SHP77 treated with DMSO at 0.1 percent for 48 hours (cell line): ENCODE results near the gene ZNF175.
"Not testable (repeated sequence)": the region's sequence is repeated elsewhere in the genome, so short reads cannot be mapped to it uniquely, and the experiment has no call there.

Experiments
- DNase-seq: peaks from one replicate; lab custom pipeline; 2025; lab: John Stamatoyannopoulos, UW

ZNF175 gene

DNA sequence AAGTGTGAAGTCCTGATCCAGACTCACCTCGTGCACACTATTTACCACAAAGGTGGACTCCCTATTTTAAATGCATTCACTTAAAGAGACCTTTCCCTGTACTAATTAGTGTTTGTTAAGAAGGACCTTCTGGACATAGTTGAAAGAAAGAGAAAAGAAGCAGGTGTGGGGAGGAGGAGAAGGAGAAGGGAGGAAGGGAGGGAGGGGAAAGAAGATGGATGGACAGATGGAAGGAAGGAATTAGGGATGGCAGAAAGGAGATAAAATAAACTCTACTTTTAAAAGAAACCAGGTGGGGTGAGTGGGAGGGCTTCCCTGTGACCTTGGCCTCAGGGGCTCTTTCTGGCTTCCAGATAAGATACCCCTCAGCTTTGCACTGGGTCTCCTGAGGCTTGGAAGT lies 21.4 kb downstream of the ZNF175 start:
- DNase-seq, result no peak

GRCh38 chr19:51593138-51593890 lies 22.2 kb downstream of the ZNF175 start:
- DNase-seq, result no peak

DNA sequence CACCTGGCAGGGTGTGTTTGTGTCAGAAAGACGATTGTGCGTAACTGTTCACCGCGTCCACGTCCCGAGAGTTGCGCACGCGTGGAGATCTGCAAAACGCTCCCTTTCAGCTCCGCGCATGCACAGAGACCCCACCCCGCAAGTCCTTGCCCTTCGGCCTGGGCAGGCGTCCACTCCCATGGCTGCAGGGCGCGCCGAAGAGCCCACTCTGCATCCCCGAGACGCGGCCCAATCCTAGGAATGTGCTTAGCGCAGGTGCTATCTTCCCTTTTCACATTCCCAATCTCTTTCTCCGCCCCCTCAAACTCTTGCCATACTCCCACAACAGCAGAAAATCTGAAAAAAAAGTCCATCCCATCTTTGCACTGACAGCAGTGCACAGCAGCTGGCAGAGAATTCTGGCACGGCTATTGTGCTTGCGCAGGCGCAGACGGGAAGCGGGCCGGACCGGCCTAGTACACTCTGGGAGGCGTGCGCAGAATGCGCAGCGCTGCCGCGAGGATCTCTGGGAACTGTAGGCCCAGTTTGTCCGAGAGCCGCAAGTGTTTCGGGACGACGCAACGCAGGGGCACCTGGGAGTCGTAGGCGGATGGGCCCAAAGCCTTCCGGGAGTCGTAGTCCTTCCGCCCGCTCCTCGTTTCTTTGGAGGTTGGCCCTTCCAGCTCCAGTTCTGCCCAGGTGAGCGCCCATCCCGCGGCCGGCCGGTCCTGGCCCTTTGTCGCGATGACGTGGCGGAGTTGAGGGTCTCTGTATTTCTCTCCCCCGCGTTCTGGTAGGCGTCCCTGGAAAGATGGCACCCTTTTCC lies 23.1 kb downstream of the ZNF175 start:
- peak; percentile 90 for DNase-seq

DNA sequence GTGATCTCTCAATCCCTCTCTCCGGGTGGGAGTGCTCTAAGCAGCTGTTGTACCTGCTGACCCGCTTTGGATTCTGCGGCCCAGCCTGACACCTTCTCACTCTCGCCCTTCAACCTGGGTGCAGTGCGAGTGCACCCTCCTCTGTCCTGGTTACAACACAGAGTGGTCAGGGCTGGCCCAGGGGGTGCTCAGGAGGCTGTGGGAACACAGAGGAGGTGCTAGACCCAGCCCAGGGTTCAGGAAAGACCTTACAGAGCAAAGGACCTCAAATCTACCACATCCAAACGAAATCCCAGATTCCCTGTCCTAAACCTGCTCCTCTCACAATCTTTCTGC lies 23.7 kb downstream of the ZNF175 start:
- no peak for DNase-seq

- DNase-seq, result no peak
These were observed 24.4 kb downstream of the ZNF175 start for GRCh38 chr19:51595190-51596175.

DNA sequence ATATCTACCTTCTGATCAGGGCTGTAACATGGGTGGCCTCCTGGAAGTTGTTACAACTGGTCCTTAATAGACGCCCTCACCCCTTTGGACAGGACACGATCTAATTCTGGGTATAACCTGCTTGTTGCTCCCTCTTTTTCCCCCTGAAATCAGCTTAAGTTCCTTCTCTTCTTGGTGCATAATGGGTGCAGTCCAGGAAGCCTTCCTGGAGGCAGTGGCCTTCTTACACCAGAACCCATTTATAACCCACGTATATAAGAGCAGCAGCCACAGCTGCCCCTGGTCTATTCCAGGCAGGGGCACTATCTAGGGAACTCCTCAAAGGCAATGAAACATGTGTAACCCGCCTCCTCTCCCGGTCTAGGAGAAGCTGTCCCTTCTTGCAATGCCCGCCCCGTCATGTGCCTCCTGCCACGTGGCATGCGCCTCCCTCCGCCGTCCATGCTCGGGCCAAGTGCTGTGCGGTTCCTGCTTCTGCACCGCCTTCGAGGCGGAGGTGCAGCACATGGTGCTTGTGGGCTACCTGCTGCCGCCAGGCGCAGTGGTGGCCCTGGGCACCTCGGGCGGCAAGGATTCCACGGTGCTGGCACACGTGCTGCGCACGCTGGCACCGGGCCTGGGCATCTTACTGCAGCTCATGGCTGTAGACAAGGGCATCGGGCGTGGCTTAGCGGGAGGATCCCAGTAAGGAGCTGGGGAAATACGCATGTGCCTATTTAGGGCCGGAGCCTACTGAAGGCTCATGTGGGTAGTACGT lies 27.3 kb downstream of the ZNF175 start:
- no peak for DNase-seq

GRCh38 chr19:51599084-51599483 lies 28.0 kb downstream of the ZNF175 start:
- no peak for DNase-seq

DNA sequence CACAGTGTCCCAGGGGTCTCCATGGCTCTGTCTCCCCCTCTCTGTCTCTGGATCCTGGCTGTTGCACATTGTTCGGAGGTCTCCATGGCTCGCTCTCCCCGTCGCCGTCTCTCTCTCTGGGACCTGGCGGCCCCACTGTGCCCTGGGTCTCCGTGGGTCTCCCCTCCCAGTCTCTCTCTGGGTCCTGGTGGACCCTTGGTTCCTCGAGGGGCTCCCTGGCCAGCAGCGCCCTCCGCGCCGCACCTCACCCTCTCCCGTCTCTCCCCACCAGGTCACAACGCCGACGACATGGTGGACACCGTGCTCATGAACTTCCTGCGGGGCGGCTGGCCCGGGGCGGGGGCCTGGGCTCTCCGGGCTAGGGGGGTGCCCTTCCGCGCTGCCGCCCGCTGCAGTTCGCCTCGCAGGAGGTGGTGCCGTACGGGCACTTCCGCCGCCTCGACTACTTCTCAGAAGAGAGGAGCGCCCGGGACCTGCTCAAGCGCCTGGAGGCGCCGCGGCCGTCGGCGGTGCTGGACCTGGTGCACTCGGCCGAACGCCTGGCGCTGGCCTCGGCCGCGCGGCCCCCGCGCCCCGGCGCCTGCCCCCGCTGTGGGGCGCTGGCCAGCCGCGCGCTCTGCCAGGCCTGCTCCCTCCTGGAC lies 30.0 kb downstream of the ZNF175 start:
- no peak for DNase-seq

- no peak for DNase-seq
These were observed 31.2 kb downstream of the ZNF175 start for GRCh38 chr19:51602189-51602854.

DNA sequence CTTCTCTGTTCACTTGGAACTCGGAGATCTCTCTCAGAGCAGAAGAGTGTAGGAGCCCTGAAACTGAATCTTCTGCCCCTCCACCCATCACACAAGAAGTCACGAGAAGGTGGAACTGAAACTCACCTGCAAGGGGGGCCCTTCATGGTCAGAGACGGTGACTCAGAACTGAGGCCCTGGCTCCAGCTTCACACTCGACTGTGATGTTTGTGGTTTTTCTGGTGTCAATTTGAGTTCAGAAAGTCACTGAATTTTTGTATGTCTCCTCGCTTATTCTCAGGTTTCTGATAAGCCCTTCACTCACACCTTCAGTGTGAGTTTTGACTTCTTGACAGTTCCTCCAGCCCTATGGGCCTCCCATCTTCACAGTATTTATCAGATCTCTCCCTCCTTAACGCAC lies 36.0 kb downstream of the ZNF175 start:
- no peak for DNase-seq

DNA sequence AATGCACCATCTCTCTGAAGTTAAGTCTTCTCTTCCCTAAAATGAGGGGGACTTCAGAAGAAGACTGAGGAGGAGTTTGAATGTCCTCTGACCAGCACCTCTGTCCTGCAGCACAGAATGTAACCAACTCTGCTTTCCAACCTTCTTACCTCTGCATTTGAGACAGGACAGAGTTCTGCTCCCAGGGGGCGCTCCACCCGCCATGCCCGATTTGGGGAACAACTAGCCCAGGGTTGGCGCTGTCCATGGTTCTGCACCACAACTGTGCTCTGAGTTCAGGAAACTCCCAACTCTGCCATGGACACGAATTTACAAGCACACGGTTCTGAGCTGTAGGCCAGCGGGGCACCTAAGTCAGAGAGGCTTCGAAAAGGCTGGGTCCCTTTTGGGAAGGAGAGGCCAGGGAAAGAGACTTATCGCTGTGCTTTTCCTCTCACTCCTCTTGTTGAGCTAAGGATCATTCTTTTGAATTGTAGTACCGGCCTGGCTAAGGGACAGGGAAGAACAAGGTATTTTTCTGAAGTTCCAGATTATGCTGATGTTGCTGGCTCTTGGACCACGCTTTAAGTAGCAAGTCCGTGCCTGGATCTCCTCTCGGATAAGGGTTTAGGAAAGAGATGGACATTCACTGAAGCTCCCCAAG lies 37.0 kb downstream of the ZNF175 start:
- peak; percentile 0 for DNase-seq

GRCh38 chr19:51610576-51610975 lies 39.5 kb downstream of the ZNF175 start:
- no peak for DNase-seq

- DNase-seq, result no peak
These were observed 43.7 kb downstream of the ZNF175 start for GRCh38 chr19:51614789-51615188.

- no peak for DNase-seq
These were observed 44.9 kb downstream of the ZNF175 start for GRCh38 chr19:51615991-51616390.

GRCh38 chr19:51621178-51621577 lies 50.1 kb downstream of the ZNF175 start:
- no peak for DNase-seq

- no peak for DNase-seq
These were observed 55.6 kb downstream of the ZNF175 start for GRCh38 chr19:51626675-51627074.

- DNase-seq, result no peak
These were observed 56.5 kb downstream of the ZNF175 start for GRCh38 chr19:51627491-51628138.

GRCh38 chr19:51628153-51628939 lies 57.3 kb downstream of the ZNF175 start:
- no peak for DNase-seq

DNA sequence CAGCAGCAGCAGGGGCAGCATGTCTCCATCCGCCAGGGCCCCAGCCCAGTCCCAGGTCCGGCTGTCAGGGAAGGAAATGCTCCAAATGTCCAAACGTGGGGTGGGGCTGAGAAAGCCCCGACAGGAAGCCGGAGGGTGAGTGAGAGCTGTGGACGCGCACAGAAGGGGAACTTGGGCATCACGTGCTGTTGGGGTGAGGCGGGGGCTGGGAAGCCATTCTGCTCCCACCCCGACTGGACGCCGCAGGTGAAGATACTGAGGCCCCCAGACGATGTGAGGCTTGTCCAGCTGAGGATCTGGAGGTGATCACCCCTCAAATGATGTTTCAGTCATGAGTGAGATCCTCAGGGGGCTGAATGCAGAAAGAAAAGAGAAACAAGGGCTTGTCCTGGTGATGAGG lies 59.2 kb downstream of the ZNF175 start, which contains the start of gene SIGLEC5:
TSS of gene SIGLEC5 (minus strand) at position 87 of the 400 bp plus-strand sequence. CDS start at position 21, 66 bp downstream.
- DNase-seq, result not testable (repeated sequence)
